ENCODE results near the gene KLHL29. TPM values are rescaled to one million over a fixed set of nuclear protein-coding genes. Genes with fewer than 3 reads are reported as not detected.

KLHL29 gene
- polyA plus RNA-seq, 1 donor from 2014 or later: 42.4 TPM

- Histone ChIP-seq H3K9me3 (ENCODE audit: low read length) (no peaks in the 10 kb centered on the region), H3K36me3 (ENCODE audit: insufficient read depth, low read length) (no peaks in the 10 kb centered on the region), H3K9ac (ENCODE audit: low read length) (no peak overlapping the region), H3K27me3 (ENCODE audit: insufficient read depth, low read depth, low read length) (no peaks in the 10 kb centered on the region), H4K20me1 (ENCODE audit: insufficient read depth) (peaks cover 7% of the 10 kb centered on the region), H3K4me2 (ENCODE audit: low read length) (no peak overlapping the region), H3K4me3 (ENCODE audit: low read length) (no peak overlapping the region), H3K27ac (ENCODE audit: low read length) (no peak overlapping the region), H2AFZ (ENCODE audit: low read depth, low read length) (no peak overlapping the region), H3K9me2 (ENCODE audit: insufficient read depth, low read length) (no peaks in the 10 kb centered on the region), H3K79me2 (replicated peaks; ENCODE audit: insufficient read depth, low read length) (no peaks in the 10 kb centered on the region), H3F3A (ENCODE audit: insufficient read depth, low read length, poor library complexity, severe bottlenecking) (no peaks in the 10 kb centered on the region)
- TF ChIP-seq, protein P1, sequence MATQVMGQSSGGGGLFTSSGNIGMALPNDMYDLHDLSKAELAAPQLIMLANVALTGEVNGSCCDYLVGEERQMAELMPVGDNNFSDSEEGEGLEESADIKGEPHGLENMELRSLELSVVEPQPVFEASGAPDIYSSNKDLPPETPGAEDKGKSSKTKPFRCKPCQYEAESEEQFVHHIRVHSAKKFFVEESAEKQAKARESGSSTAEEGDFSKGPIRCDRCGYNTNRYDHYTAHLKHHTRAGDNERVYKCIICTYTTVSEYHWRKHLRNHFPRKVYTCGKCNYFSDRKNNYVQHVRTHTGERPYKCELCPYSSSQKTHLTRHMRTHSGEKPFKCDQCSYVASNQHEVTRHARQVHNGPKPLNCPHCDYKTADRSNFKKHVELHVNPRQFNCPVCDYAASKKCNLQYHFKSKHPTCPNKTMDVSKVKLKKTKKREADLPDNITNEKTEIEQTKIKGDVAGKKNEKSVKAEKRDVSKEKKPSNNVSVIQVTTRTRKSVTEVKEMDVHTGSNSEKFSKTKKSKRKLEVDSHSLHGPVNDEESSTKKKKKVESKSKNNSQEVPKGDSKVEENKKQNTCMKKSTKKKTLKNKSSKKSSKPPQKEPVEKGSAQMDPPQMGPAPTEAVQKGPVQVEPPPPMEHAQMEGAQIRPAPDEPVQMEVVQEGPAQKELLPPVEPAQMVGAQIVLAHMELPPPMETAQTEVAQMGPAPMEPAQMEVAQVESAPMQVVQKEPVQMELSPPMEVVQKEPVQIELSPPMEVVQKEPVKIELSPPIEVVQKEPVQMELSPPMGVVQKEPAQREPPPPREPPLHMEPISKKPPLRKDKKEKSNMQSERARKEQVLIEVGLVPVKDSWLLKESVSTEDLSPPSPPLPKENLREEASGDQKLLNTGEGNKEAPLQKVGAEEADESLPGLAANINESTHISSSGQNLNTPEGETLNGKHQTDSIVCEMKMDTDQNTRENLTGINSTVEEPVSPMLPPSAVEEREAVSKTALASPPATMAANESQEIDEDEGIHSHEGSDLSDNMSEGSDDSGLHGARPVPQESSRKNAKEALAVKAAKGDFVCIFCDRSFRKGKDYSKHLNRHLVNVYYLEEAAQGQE (IDR thresholded peaks at IDR 0.05; ENCODE audit: borderline replicate concordance): no peak
- TF ChIP-seq EP300 (conservative IDR thresholded peaks at IDR 0.05; ENCODE audit: poor library complexity, severe bottlenecking) (no peak), MXI1 (conservative IDR thresholded peaks at IDR 0.05; ENCODE audit: poor library complexity, severe bottlenecking) (no peak), RAD21 (conservative IDR thresholded peaks at IDR 0.05) (no peak), EZH2 (IDR thresholded peaks at IDR 0.05; ENCODE audit: borderline replicate concordance, insufficient read depth, low read length, poor library complexity, severe bottlenecking) (no peak), SMC3 (conservative IDR thresholded peaks at IDR 0.05; ENCODE audit: poor library complexity) (no peak), POLR2AphosphoS5 (IDR thresholded peaks at IDR 0.05) (no peak), TAF1 (IDR thresholded peaks at IDR 0.05; ENCODE audit: low read depth) (no peak)
- TF ChIP-seq, protein P2, sequence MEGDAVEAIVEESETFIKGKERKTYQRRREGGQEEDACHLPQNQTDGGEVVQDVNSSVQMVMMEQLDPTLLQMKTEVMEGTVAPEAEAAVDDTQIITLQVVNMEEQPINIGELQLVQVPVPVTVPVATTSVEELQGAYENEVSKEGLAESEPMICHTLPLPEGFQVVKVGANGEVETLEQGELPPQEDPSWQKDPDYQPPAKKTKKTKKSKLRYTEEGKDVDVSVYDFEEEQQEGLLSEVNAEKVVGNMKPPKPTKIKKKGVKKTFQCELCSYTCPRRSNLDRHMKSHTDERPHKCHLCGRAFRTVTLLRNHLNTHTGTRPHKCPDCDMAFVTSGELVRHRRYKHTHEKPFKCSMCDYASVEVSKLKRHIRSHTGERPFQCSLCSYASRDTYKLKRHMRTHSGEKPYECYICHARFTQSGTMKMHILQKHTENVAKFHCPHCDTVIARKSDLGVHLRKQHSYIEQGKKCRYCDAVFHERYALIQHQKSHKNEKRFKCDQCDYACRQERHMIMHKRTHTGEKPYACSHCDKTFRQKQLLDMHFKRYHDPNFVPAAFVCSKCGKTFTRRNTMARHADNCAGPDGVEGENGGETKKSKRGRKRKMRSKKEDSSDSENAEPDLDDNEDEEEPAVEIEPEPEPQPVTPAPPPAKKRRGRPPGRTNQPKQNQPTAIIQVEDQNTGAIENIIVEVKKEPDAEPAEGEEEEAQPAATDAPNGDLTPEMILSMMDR (IDR thresholded peaks at IDR 0.05; ENCODE audit: poor library complexity, severe bottlenecking): no peak
These were observed 103.6 kb downstream of the KLHL29 start for GRCh38 chr2:23488584-23488983.

- Histone ChIP-seq H3F3A (ENCODE audit: insufficient read depth, low read length, poor library complexity, severe bottlenecking) (no peaks in the 10 kb centered on the region), H3K4me2 (ENCODE audit: low read length) (no peak overlapping the region), H3K9me3 (ENCODE audit: low read length) (no peaks in the 10 kb centered on the region), H4K20me1 (ENCODE audit: insufficient read depth) (peaks cover 7% of the 10 kb centered on the region), H3K4me3 (ENCODE audit: low read length) (no peak overlapping the region), H2AFZ (ENCODE audit: low read depth, low read length) (no peak overlapping the region), H3K36me3 (ENCODE audit: insufficient read depth, low read length) (no peaks in the 10 kb centered on the region), H3K9ac (ENCODE audit: low read length) (no peak overlapping the region), H3K27ac (ENCODE audit: low read length) (no peak overlapping the region), H3K79me2 (replicated peaks; ENCODE audit: insufficient read depth, low read length) (no peaks in the 10 kb centered on the region), H3K9me2 (ENCODE audit: insufficient read depth, low read length) (no peaks in the 10 kb centered on the region), H3K27me3 (ENCODE audit: insufficient read depth, low read depth, low read length) (no peaks in the 10 kb centered on the region)
- no peak for TF ChIP-seq TAF1 (IDR thresholded peaks at IDR 0.05; ENCODE audit: low read depth)
- TF ChIP-seq, protein P2 (IDR thresholded peaks at IDR 0.05; ENCODE audit: poor library complexity, severe bottlenecking): no peak
- TF ChIP-seq SMC3 (conservative IDR thresholded peaks at IDR 0.05; ENCODE audit: poor library complexity): no peak
- no peak for TF ChIP-seq EZH2 (IDR thresholded peaks at IDR 0.05; ENCODE audit: borderline replicate concordance, insufficient read depth, low read length, poor library complexity, severe bottlenecking)
- TF ChIP-seq MXI1 (conservative IDR thresholded peaks at IDR 0.05; ENCODE audit: poor library complexity, severe bottlenecking): no peak
- TF ChIP-seq RAD21 (conservative IDR thresholded peaks at IDR 0.05): no peak
- TF ChIP-seq POLR2AphosphoS5 (IDR thresholded peaks at IDR 0.05): no peak
- no peak for TF ChIP-seq EP300 (conservative IDR thresholded peaks at IDR 0.05; ENCODE audit: poor library complexity, severe bottlenecking)
- TF ChIP-seq, protein P1 (IDR thresholded peaks at IDR 0.05; ENCODE audit: borderline replicate concordance): no peak
These were observed 104.7 kb downstream of the KLHL29 start for GRCh38 chr2:23489471-23490322.
